ENCODE results near the gene CRLF3.
"Not testable (repeated sequence)": the region's sequence is repeated elsewhere in the genome, so short reads cannot be mapped to it uniquely, and the experiment has no call there.

CRLF3 gene, protein sequence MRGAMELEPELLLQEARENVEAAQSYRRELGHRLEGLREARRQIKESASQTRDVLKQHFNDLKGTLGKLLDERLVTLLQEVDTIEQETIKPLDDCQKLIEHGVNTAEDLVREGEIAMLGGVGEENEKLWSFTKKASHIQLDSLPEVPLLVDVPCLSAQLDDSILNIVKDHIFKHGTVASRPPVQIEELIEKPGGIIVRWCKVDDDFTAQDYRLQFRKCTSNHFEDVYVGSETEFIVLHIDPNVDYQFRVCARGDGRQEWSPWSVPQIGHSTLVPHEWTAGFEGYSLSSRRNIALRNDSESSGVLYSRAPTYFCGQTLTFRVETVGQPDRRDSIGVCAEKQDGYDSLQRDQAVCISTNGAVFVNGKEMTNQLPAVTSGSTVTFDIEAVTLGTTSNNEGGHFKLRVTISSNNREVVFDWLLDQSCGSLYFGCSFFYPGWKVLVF

DNA sequence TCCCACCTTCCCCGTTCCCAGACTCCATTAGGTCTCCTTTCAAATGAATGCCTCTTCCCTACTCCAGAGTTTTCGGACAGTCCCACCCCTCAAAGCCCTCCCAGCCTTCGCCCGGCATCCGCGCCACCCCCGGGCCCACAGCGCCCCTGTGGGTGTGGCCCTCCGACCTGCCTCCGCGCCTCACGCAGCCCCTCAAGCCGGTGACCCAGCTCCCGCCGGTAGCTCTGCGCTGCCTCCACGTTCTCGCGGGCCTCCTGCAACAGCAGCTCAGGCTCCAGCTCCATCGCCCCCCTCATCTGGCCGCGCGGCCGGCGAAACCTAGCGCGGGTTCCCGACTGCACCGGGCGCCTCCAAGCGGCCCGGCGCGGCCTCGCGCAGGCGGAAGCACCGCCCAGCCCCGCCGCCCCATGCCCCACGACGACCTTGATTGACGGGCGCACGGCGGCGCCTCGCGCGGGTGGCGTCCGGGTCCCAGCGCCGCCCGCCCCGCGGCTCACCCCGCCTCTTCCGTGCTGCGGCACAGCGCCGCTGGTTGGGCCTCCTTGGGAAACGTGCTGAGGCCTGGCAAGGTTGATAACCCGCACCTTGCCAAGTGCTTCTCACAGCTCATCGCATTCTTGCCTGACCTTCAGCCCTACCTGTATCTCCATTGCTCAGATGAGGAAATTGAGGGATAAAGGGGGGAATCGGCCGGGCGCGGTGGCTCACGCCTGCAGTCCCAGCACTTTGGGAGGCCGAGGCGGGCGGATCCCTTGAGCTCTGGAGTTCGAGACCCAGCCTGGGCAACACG, at the start of gene CRLF3:
Gene CRLF3, minus strand, starts transcription at position 337 of the 790 bp plus-strand sequence. Its CDS starts 41 bp downstream, at position 296.
- DNase-seq (ENCODE audit: low read depth) = peak; percentile 89

DNA sequence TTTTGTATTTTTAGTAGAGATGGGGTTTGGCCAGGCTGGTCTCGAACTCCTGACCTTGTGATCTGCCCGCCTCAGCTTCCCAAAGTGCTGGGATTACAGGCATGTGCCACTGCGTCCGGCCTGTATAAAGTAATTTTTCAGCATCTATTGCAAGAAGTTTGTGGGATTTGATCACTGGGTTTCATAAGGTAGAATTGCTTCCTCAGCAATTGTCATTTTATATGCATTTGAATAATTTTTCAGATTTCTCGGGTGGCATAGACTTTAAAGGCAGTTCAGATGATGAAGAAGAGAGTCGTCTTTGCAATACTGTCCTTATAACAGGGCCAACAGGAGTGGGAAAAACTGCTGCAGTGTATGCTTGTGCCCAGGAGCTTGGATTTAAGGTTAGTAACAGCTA, 44.5 kb upstream of the CRLF3 start:
- no peak for DNase-seq (ENCODE audit: low read depth)

DNA sequence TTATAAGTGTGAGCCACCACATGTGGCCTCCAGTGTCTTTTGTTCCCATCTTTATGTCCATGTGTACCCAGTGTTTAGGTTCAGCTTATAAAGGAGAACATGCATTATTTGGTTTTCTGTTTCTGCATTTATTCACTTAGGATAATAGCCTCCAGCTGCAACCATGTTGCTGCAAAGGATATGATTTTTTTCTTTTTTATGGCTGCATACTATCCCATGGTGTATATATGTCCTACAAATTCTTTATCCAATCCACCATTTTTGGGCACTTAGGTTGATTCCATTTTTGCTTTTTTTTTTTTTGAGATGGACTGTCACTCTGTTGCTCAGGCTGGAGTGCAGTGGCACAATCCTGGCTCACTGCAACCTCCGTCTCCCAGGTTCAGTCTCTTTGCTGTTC, 40.1 kb upstream of the CRLF3 start:
- DNase-seq (ENCODE audit: low read depth) = no peak

DNA sequence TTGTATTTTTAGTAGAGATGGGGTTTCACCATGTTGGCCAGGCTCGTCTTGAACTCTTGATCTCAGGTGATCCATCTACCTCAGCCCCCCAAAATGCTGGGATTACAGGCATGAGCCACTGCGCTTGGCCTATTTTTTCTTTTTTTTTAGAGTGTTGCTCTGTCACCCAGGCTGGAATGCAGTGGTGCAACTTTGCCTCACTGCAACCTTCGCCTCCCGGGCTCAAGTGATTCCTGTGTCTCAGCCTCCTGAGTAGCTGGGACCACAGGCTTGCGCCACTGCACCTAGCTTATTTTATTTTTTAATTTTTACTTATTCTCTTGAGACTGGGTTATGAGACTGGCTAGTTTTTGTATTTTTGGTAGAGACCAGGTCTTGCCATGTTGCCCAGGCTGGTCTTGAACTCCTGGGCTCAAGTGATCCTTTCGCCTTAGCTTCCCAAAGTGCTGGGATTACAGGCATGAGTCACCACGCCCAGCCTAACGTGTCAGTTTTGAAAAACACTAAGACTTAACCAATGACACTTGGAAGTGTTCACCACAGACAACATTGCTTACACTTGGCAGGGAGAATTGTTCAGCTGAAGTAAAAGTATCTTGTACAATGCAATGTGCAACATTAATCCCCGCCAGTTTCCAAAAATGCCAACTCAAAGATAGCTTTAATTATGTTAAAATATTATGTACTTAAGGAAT, 34.2 kb upstream of the CRLF3 start:
- no peak for DNase-seq (ENCODE audit: low read depth)

DNA sequence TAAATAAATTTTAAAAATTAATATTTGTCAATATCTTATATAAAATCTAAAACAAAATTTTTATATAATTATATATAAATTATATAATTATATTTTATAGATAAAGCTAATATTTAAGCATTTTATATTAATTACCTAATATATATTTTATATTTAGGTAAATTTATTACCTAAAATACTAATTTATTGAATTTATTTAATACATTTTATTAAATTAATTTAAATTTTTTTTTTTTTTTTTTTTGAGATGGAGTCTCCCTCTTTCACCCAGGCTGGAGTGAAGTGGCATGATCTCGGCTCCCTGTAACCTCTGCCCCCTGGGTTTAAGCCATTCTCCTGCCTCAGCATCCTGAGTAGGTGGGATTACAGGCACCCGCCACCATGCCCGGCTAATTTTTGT, 29.7 kb upstream of the CRLF3 start:
- no peak for DNase-seq (ENCODE audit: low read depth)

DNA sequence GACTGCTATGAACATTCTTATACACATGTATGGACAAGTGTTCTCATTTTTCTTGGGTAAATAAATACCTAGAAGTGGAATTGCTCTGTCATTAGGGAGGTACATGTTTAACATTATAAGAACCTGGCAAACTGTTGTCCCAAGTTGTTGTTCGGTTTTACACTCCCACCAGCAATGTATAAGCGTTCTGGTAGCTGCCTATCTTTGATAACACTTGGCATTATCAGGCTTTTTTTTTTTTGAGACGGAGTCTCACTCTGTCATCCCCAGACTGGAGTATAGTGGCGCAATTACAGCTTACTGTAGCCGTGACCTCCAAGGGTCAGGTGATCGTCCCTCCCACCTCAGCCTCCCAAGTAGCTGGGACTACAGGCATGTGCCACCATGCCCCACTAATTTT, 23.5 kb upstream of the CRLF3 start:
- no peak for DNase-seq (ENCODE audit: low read depth)

DNA sequence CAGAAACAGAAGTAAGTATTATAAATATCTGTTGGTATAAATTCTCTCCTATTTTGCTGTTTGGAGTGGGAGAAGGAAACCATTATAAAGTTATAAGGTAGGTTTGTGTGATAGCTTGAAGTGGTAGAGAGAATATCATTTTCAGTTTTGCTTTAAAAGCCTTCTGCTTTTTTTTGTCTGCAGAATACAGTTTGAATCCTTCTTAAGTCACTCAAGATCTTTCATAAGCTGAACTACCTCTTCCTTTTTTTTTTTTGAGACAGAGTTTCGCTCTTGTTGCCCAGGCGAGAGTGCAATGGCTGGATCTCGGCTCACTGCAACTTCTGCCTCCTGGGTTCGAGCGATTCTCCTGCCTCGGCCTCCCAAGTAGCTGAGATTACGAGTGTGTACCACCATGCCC, 16.3 kb upstream of the CRLF3 start:
- no peak for DNase-seq (ENCODE audit: low read depth)

DNA sequence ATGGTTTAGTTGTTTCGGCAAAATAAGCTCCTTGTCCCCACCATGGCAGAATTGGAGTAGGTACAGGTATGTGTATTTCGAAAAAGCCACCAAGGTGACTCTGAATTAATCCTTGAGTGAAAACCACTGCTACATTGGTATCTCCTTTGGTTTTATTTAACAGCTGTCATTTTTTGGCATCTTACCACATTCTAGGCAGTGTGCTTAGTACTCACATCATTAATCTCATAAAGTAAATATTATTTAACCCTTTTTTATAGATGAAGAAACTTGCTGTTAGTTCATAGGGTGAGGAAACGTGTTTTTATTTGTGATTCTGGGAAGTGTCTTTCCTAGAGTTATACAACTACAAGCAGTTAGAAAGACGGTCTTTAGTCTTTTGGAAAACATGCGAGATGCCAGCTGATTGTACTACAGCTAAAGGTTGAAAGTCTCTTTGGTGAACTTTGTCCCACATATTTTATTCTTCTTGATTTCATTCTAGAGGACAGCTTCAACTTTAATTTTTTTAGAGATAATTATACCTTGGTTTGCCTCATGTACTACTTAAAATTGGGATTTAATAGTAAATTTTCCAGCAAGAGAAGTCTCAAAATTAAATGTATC, 13.8 kb upstream of the CRLF3 start:
- no peak for DNase-seq (ENCODE audit: low read depth)

DNA sequence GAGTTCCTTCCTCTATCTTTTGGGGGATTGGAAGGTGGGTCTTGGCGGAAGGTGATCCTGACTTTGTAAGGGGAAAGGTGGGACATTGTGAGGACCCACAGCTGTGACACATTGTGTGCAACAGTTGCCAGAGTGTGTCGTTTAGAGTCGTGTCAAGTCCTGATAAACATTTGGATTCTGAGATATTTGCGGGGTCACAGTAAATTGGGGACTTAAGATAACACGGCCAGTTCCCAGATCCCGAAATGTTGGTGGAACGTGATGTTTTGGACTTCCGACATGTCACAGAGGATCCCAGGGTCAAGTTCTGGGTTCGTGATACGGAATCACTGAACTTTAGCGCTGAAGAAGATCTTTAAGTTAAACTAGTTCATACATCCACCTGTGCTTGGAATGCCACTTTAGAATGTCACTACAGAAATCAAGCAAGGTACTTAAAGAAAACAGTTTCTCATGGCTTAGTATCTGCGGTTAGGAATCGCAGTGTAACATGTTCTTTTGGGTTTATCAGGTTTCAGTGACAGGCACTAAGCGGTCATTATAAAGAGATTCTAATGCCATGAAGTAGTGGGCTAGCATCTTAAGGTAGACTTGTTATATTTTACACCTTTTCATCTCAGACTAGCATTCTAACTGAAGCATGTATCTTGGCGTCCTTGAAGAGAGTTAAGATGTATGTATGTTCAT, 8.1 kb upstream of the CRLF3 start:
- DNase-seq (ENCODE audit: low read depth) = no peak

DNA sequence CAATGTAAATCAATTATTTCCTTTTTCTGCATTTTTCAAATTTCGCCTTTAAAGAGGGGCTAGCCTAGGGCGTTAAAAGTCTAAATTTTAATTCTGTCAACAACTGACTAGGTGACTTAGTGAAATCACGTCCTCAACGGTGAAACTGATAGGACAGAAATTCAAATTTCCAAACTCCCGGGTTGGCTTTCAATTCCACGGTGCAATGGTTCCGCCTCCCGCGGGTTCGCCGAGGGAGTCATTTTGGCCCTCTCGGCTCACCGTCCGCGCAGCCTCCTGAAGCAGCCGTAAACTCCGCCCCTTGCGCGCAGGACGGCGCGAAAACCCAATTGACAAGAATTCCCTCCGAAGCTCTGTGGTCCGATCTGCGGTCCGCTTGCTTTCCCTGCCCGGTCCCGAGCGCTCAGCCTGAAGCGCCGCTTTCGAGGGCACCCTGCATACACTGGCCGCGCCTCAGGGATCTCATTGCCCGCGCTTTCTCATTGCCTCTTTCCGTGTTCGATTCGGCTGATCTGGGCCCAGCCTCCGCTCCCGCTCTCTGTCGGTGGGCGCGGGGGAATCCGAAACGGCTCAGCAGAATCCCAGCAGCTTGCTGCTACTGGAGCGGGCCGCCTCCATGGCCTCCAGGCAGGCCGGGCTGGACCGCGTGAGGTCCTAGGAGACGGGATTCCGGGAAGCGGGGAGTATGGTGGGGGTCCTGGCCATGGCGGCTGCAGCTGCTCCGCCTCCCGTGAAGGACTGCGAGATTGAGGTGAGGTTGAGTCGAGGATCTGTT, 7.4 kb upstream of the CRLF3 start, which contains the start of gene ATAD5:
Gene ATAD5, plus strand, starts transcription at position 304 of the 775 bp plus-strand sequence. Its CDS starts 382 bp downstream, at position 686.
- peak; percentile 81 for DNase-seq (ENCODE audit: low read depth)

DNA sequence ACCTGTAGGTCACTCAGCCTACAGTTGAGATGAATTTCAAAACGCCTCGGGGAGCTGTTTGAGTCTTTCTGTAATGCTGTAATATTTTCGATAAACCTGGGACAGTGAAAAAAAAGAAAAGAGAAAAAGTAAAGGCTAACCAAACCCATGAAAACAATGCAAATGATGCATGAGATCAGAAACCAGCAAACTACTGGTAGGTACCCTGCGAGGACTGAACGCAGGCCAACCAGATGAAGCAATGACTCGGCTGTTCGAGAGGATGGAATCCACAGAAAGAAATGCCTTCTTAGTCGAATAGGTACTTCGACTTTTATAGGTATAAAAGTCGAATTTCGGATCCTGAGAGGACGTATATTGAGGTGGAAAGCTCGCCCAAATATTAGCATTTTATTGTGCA, 6.8 kb upstream of the CRLF3 start:
- no peak for DNase-seq (ENCODE audit: low read depth)

DNA sequence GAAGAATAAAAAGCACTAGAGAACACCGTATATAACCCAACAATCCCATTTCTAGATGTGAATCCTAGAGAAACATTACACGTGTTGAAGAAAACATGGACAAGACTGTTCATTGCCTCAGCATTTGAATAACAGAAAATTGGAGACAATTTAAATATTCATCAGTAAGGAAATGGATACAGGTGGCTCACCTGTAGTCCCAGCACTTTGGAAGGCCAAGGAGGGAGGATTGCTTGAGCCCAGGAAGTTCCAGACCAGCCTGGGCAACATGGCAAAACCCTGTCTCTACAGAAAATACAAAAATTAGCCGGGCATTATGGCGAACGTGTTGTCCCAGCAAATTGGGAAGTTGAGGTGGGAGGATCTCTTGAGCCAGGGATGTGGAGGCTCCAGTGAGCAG, 4.5 kb upstream of the CRLF3 start:
- DNase-seq (ENCODE audit: low read depth) = no peak

DNA sequence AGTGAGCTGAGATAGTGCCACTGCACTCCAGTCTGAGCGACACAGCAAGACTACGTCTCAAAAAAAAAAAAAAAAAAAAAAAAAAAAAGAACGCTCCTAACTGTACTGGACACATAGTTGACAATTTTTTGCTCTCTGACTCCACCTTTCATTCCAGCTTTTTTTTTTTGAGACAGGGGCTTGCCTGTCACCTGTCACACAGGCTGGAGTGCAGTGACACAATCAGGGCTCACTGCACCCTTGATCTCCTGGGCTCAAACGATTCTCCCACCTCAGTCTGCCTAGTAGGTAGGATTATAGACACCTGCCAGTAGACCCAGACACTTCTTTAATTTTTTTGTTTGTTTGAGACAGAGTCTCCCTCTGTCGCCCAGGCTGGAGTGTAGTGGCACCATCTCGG, 2.6 kb upstream of the CRLF3 start:
- no peak for DNase-seq (ENCODE audit: low read depth)

DNA sequence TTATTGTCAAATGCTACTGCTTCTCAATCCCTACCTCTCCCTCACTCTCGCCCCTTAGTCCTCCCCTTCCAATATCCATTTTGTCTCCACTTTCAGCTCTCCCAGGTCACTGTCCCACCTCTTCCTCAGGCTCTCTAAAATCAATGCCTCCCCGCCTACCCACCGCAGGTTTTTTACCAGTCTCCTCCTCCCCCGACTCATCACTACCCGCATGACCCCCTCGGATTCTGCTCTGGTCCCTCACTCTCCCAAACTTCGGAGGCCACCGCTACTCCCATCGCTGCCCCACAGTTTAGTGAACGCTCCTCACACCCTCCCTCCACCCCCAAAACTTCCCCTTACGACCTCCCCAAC, 513 bp downstream of the CRLF3 start:
- DNase-seq (ENCODE audit: low read depth) = no peak

DNA sequence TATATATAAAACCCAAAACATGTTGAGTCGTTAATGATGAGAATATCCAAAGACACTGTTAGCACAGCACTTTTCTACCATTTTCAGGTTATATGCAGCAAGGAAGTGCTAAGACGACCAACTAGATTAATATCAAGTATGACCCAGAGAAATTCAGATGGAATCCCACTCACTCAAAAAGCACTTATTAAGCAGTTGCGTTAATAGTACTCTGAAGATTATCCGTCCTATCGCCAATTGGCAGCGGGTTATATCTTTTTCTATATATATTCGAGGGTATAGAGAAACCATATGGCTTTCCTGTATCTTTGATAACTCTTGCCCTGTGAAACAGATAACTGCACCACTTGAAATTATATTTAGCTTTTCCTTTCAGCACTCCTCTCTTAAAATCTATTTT, 1.1 kb downstream of the CRLF3 start:
- DNase-seq (ENCODE audit: low read depth) = no peak

DNA sequence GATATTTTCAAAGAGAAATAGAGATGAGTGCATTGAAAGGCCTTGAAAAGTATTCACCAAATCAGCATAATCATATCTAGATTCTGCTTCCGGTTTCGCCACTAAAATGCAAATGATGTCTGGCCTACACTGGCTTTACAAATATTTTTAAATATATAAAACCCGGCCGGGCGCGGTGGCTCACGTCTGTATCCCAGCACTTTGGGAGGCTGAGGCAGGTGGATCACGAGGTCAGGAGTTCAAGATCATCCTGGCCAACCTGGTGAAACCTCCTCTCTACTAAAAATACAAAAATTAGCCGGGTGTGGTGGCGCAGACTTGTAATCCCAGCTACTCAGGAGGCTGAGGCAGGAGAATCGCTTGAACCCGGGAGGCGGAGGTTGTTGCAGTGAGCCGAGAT, 1.6 kb downstream of the CRLF3 start:
- not testable (repeated sequence) for DNase-seq (ENCODE audit: low read depth)

DNA sequence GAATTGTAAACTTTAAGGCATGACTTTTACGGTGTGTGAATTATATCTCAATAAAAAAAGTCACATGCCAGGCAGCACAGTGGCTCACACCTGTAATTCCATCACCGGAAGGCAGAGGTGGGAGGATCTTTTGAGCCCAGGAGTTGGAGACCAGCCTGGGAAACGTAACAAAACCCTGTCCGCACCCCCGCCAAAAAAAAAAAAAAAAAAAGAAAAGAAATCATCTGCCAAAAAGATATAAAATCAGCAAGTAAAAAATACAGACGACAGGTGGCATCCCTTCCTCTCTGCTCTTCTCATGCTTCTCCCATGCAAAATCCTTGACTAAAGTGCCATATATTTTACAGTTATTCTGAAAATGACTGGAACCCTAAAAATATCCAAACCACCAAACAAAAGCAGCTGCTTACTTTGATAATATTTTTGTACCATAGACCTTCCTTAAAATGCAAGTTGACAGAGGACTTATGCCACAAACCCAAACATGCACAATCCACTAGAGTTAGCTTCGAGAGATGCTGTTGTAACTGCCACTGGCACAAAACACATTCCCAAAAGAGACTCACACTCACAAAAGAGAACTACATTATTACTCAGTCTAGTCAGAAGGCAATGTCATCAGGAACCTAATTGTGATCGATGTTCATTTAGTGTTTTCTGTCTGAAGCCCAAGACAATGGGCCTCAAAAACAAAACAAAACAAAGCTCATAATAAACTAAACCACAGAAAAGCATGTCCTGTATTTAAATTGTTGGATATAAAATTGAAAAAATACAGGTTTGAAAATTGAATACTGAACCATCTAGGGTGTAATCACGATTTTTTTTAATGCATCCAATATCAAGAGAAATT, 2.4 kb downstream of the CRLF3 start:
- no peak for DNase-seq (ENCODE audit: low read depth)

DNA sequence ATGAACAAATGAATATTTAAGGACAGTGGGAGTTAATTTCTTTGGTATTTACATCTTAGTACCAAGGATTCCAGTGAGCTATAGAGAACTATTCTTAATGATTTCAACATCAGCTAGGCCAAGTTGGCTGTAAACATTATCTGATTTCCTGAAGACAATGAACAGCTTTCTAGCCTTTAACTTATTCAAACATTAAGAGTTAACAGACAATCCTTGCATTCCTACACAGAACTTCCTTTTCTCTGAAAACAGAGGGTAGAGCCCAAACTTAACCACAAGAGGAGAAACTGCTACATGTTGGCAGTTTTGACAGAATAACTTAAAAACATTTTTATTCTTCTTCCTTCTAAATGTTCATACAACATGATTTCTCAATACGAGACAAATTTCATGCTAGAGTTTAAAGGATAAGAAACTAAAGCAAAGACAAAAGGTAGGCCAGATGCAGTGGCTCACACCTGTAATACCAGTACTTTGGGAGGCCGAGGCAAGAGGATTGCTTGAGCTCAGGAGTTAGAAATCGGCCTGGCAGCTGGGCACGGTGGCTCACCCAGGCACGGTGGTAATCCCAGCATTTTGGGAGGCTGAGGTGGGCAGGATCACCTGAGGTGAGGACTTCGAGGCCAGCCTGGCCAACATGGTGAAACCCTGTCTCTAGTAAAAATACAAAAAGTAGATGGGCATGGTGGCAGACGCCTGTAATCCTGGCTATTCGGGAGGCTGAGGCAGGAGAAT, 4.4 kb downstream of the CRLF3 start:
- DNase-seq (ENCODE audit: low read depth) = no peak

DNA sequence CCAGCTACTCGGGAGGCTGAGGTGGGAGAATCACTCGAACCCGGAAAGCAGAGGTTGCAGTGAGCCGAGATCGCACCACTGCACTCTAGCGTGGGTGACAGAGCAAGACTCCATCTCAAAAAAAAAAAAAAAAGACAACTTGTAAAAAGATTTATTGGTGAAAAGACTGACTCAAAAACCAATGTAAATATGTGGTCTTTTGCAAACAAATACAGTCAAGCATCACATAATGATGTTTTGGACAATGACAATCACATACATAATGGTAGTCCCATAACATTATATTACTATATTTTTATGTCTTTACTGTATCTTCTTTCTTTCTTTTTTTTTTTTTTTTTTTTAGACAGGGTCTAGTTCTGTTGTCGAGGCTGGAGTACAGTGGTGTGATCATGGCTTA, 8.3 kb downstream of the CRLF3 start:
- no peak for DNase-seq (ENCODE audit: low read depth)
